Caco-2 (cell line): Measurements from ENCODE around the gene COLEC11. TPM values are rescaled to one million over a fixed set of nuclear protein-coding genes. Genes with fewer than 3 reads are reported as not detected.

Experiments
- BruUV-seq: library from RNA; stranded (reverse); fragments of 400-500 nt; replicated peaks from 2 replicates; lab custom pipeline; 2021; lab: Mats Ljungman, UMichigan
- CTCF ChIA-PET: fragments of 300-600 bp; sonication (Branson Sonifier 250); formaldehyde crosslinking; loops from one replicate; lab custom pipeline; 2022; ENCODE audit warnings: antibody characterized with exemption; lab: Charles Lee
- POLR2A ChIA-PET: fragments of 300-600 bp; sonication (Branson Sonifier 250); formaldehyde crosslinking; loops from one replicate; lab custom pipeline; 2022; ENCODE audit warnings: antibody characterized with exemption; lab: Charles Lee
- DNase-seq, 2 experiments: peaks; one replicate each; pipeline versions ENCODE4 v3.0.0 to v3.0.0-alpha.2; 2020 to 2022
- H3K27me3 ChIP-seq: replicated peaks from 2 replicates; pipeline ENCODE4 v1.6.0; 2011; ENCODE audit warnings: low read length; ENCODE audit not compliant: control insufficient read depth, insufficient read depth
- H3K36me3 ChIP-seq: 2 replicates; pipeline ENCODE4 v1.5.1; 2011; ENCODE audit warnings: low read length; ENCODE audit not compliant: control insufficient read depth, insufficient read depth
- H3K4me1 ChIP-seq: fragments of 250-450 bp; sonication (Bioruptor Pico); 2 replicates; pipeline ENCODE4 v1.5.1; 2020; ENCODE audit warnings: mild to moderate bottlenecking
- H3K4me3 ChIP-seq: 2 replicates; pipeline ENCODE4 v1.5.1; 2011; ENCODE audit warnings: low read depth, mild to moderate bottlenecking, control low read depth, low read length
- H3K9me3 ChIP-seq: fragments of 250-450 bp; sonication (Bioruptor Pico); 2 replicates; pipeline ENCODE4 v1.5.1; 2020; ENCODE audit warnings: mild to moderate bottlenecking, moderate library complexity
- H3K27ac Mint-ChIP-seq: one replicate; pipeline ENCODE4 v1.8.0; 2022; ENCODE audit warnings: mixed read lengths; ENCODE audit not compliant: unreplicated experiment
- H3K27me3 Mint-ChIP-seq: one replicate; pipeline ENCODE4 v1.8.0; 2022; ENCODE audit warnings: mixed read lengths; ENCODE audit not compliant: insufficient read depth, unreplicated experiment
- H3K36me3 Mint-ChIP-seq: one replicate; pipeline ENCODE4 v1.8.0; 2022; ENCODE audit warnings: mild to moderate bottlenecking, mixed read lengths; ENCODE audit not compliant: insufficient read depth, unreplicated experiment
- H3K4me1 Mint-ChIP-seq: one replicate; pipeline ENCODE4 v1.8.0; 2022; ENCODE audit warnings: low read depth, mixed read lengths; ENCODE audit not compliant: unreplicated experiment
- H3K4me3 Mint-ChIP-seq: one replicate; pipeline ENCODE4 v1.8.0; 2022; ENCODE audit warnings: mild to moderate bottlenecking, moderate library complexity, mixed read lengths; ENCODE audit not compliant: unreplicated experiment
- H3K9me3 Mint-ChIP-seq: one replicate; pipeline ENCODE4 v1.8.0; 2022; ENCODE audit warnings: mixed read lengths; ENCODE audit not compliant: unreplicated experiment
- CTCF ChIP-seq, 2 experiments: fragments of 200-600 bp in 1 of 2; IDR thresholded peaks; 1 replicate in 1 of 2; 2 replicates in 1 of 2; pipeline versions ENCODE4 v1.5.1 to v1.8.0; 2011 to 2022; ENCODE audit warnings: antibody characterized with exemption in 1 of 2, control low read depth in 1 of 2, inconsistent platforms in 1 of 2, low read depth in 1 of 2, low read length in 1 of 2, mild to moderate bottlenecking in 1 of 2, moderate library complexity in 1 of 2; ENCODE audit not compliant: insufficient read depth in 1 of 2, severe bottlenecking in 1 of 2, unreplicated experiment in 1 of 2
- intact Hi-C: fragments of 100-400 bp; cut with micrococcal nuclease; formaldehyde crosslinking; loops from one replicate; pipeline ENCODE4 v1.10.0; 2022; ENCODE audit not compliant: unreplicated experiment
- total RNA-seq: library from RNA; stranded (reverse); gene quantifications from 2 replicates; pipeline ENCODE4 v1.2.3, GENCODE V29; 2022

The COLEC11 gene
- total RNA-seq, 1 experiment from 2014 or later: not detected

DNA sequence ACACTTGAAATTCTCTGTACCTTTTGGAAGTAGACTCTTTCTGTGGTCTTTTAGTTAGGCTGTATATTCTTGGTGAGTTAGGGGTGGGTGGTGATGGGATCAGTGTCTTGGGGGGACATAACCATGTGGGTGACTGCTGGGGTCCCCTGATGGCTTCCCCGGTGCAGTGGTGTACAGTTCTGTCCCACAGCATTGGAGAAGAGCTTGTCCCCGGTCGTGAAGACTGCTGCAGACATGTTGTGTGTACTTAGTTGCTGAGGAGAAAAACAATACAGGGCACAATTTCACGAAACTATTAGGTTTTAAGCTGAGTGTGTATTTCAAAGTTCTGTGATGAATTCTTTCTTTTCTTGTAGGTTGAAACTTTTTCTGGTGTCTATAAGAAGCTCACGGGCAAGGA, 14.5 kb upstream of the COLEC11 start:
- no peaks in the 10 kb centered on the region for H3K9me3 ChIP-seq
- no peak overlapping the region for H3K27ac Mint-ChIP-seq
- H3K4me1 ChIP-seq: peaks cover 28% of the 10 kb centered on the region
- no peaks in the 10 kb centered on the region for H3K27me3 Mint-ChIP-seq
- H3K4me1 Mint-ChIP-seq: peaks cover 34% of the 10 kb centered on the region
- intact Hi-C loops: no loop called here
- ChIA-PET CTCF (no interaction called here), POLR2A (no interaction called here)
- no peak for TF ChIP-seq CTCF (IDR thresholded peaks at IDR 0.05; ENCODE audit: insufficient read depth in 1 of 2, low read depth in 1 of 2, low read length in 1 of 2, severe bottlenecking in 1 of 2, unreplicated experiment in 1 of 2)
- H3K4me3 Mint-ChIP-seq: no peak overlapping the region
- H3K4me3 ChIP-seq: no peak overlapping the region
- no peaks in the 10 kb centered on the region for H3K27me3 ChIP-seq
- peaks cover 5% of the 10 kb centered on the region for H3K36me3 ChIP-seq
- no peaks in the 10 kb centered on the region for H3K9me3 Mint-ChIP-seq
- BruUV-seq: no TSS peak
- peaks cover 100% of the 10 kb centered on the region for H3K36me3 Mint-ChIP-seq
- no peak for DNase-seq

DNA sequence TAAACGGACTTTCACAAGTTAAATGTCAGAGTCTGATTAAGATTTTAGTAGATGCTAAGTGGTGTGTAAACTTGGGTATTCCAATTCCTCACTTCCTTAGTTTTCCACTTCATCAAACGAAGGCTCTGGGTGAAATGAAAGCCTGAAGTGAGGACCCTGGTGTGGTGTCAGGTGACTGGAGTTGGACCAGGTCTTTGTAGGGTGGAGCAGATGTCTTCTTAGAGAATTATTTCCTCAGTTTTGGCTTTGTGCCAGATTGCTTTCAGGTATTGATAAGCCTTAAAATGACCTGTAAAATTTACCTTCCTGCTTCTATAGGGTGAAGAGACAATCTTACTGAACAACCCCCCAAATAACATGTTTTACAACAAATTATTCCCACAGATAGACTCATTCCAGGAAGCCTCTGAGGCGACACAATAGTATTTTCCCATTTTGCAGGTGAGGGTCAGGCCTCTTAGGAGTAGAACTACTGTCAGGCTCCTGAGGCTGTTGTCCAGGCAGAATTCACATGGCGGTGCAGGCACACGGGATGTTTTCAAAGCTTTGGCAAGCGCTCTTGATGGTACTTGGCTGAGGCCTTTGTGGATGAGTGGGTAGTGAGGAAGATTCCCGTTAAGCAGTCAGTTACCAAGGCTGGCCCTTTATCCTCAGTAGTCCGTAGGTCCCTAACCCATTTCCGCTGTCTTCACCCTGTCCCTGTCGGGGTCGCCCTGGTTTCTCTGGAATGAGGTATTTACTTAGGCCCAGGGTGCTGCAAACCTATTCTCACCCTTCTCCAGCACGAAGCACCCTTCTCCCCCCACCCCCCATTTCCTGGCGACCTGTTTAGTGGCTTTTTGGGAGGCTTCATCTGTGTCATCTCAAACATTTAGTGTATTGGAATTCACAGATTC, 13.3 kb upstream of the COLEC11 start:
- H3K27ac Mint-ChIP-seq: no peak overlapping the region
- Histone ChIP-seq H3K4me1 (peaks cover 26% of the 10 kb centered on the region), H3K4me3 (no peak overlapping the region), H3K27me3 (no peaks in the 10 kb centered on the region), H3K9me3 (no peaks in the 10 kb centered on the region), H3K36me3 (peaks cover 5% of the 10 kb centered on the region)
- peaks cover 26% of the 10 kb centered on the region for H3K4me1 Mint-ChIP-seq
- H3K27me3 Mint-ChIP-seq: no peaks in the 10 kb centered on the region
- H3K36me3 Mint-ChIP-seq: peaks cover 100% of the 10 kb centered on the region
- TF ChIP-seq CTCF (IDR thresholded peaks at IDR 0.05; ENCODE audit: insufficient read depth in 1 of 2, low read depth in 1 of 2, low read length in 1 of 2, severe bottlenecking in 1 of 2, unreplicated experiment in 1 of 2): no peak
- H3K4me3 Mint-ChIP-seq: no peak overlapping the region
- no peak for DNase-seq
- H3K9me3 Mint-ChIP-seq: no peaks in the 10 kb centered on the region
- CTCF ChIA-PET: interaction anchor here (0.7 kb wide), 1 partner anchor 44 kb away, joined by 3 read pairs; no protein-coding TSS in a partner anchor
- BruUV-seq: no TSS peak
- POLR2A ChIA-PET: interaction anchor here (0.7 kb wide), 1 partner anchor 33 kb away, joined by 3 read pairs; no protein-coding TSS in a partner anchor
- intact Hi-C loops: no loop called here

DNA sequence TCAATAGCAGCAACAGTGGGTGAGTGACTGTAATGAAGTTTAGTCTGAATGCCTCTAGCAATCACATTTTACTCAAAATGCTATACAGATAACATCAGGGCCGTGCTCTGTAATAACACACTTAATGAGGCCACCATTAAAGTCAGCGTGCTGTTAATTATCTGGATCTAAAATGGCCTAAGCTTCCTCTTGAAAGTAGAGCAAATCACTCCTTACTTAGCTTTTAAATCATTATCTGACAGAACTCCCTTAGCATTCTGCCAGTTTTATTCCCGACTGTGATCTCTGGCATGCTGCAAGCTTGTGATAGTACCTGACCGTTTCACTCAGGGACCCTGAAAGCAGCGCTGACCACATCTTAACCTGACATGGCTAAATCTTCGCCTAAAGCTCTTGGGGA, 10.8 kb upstream of the COLEC11 start:
- intact Hi-C loops: no loop called here
- H3K36me3 ChIP-seq: peaks cover 5% of the 10 kb centered on the region
- CTCF ChIA-PET: no interaction called here

More for the DNA sequence above, 10.8 kb upstream of the COLEC11 start:
- H3K4me3 ChIP-seq: no peak overlapping the region
- no TSS peak for BruUV-seq
- Mint-ChIP-seq H3K36me3 (peaks cover 75% of the 10 kb centered on the region), H3K27ac (no peak overlapping the region), H3K4me1 (peaks cover 7% of the 10 kb centered on the region), H3K4me3 (no peak overlapping the region), H3K9me3 (no peaks in the 10 kb centered on the region), H3K27me3 (no peaks in the 10 kb centered on the region)
- peaks cover 14% of the 10 kb centered on the region for H3K4me1 ChIP-seq
- no peaks in the 10 kb centered on the region for H3K9me3 ChIP-seq
- TF ChIP-seq CTCF (IDR thresholded peaks at IDR 0.05; ENCODE audit: insufficient read depth in 1 of 2, low read depth in 1 of 2, low read length in 1 of 2, severe bottlenecking in 1 of 2, unreplicated experiment in 1 of 2): no peak
- H3K27me3 ChIP-seq: no peaks in the 10 kb centered on the region
- POLR2A ChIA-PET: no interaction called here
- no peak for DNase-seq
